Measurements from ENCODE around the gene ALCAM. TPM values are rescaled to one million over a fixed set of nuclear protein-coding genes. Genes with fewer than 3 reads are reported as not detected.

ALCAM gene
- total RNA-seq, 1 donor from 2014 or later: 294 TPM

- FAIRE-seq: peak; percentile 36
- Histone ChIP-seq H3K27me3 (ENCODE audit: control insufficient read depth, insufficient read depth, low read length) (no peaks in the 10 kb centered on the region), H3K4me3 (ENCODE audit: low read depth, low read length) (no peak overlapping the region), H3K36me3 (ENCODE audit: control insufficient read depth, insufficient read depth, low read length) (no peaks in the 10 kb centered on the region)
- TF ChIP-seq CTCF (IDR thresholded peaks at IDR 0.05; ENCODE audit: insufficient read depth, low read length, severe bottlenecking): no peak
- DNase-seq (ENCODE audit: low read depth): no peak
Observed at GRCh38 chr3:105436687-105437086, 70.0 kb downstream of the ALCAM start.

DNA sequence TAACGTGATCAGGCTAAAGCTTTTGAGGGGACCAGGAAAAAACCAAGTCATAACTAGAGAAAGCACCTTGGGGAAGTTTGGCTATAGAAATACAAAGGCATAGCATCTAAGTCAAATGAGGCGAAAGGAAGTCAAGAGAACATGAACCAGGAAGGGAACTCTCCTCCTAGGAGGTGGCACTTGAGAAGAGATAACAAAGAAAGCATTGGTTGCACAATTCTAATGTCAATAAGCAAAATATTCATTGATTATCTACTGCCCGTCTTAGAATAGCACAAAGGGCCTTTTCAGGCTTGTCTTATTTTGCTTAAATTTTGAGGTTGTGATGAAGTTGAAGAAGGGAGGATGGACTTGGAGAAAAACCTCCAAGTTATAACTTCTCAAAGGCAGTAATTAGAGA, 73.4 kb downstream of the ALCAM start:
- FAIRE-seq: no peak

DNA sequence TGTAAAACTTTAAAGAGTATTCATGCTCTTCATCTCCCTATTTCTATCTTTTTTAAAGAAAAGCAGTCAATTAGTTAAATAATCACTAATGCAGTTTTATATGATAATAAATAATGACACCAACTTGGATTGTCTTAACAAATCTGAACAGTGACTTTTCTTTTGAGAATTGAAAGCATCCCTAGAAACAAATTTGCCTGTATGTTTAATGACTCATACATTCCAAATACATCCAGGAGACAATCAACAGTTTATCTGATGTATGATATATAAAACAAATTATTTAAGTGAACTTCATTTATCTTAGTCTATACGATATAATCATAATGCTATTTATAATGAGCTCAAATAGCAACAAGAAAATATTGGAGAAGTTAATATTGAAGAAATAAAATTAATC, 78.0 kb downstream of the ALCAM start:
- Histone ChIP-seq H3K36me3 (ENCODE audit: control insufficient read depth, insufficient read depth, low read length) (no peaks in the 10 kb centered on the region), H3K4me3 (ENCODE audit: low read depth, low read length) (no peak overlapping the region), H3K27me3 (ENCODE audit: control insufficient read depth, insufficient read depth, low read length) (no peaks in the 10 kb centered on the region)
- FAIRE-seq (no peak), DNase-seq (ENCODE audit: low read depth) (peak; percentile 45)
- no peak for TF ChIP-seq CTCF (IDR thresholded peaks at IDR 0.05; ENCODE audit: insufficient read depth, low read length, severe bottlenecking)

More for the DNA sequence above, 73.4 kb downstream of the ALCAM start:
- Histone ChIP-seq H3K4me3 (ENCODE audit: low read depth, low read length) (no peak overlapping the region), H3K36me3 (ENCODE audit: control insufficient read depth, insufficient read depth, low read length) (no peaks in the 10 kb centered on the region), H3K27me3 (ENCODE audit: control insufficient read depth, insufficient read depth, low read length) (no peaks in the 10 kb centered on the region)
- TF ChIP-seq CTCF (IDR thresholded peaks at IDR 0.05; ENCODE audit: insufficient read depth, low read length, severe bottlenecking): no peak
- DNase-seq (ENCODE audit: low read depth): no peak

DNA sequence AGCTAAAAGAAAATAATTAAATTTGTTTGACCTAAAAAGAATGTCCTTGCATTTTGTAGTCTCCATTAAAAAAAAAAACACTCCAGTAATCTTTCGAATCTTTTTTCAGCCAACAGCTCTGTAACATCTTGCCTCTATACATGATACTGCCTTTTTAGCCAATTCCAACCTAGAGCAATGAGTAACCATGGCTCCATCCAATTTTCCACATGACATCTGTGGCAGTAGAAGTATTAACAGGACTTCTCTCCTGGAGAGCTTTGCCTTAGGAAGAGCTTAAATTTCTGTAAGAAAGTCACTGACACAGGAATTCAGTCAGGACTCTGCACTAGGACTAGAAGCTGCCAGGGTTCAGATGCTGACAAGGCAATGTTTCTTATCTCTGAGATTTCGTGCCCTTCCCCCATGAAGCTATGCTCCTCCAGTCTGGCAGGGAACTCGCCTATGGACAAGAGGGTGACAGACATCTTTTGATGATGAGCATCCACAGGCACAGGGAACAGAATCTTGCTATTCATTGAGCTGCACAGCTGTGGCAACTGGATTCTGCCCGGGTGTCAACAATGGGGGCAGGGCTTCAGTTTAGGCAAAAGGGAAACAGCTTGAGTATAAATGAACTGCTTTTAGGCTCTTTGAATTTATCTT, 81.8 kb downstream of the ALCAM start:
- FAIRE-seq (peak; percentile 58), DNase-seq (ENCODE audit: low read depth) (no peak)
- H3K4me3 ChIP-seq (ENCODE audit: low read depth, low read length): no peak overlapping the region
- H3K27me3 ChIP-seq (ENCODE audit: control insufficient read depth, insufficient read depth, low read length): no peaks in the 10 kb centered on the region
- H3K36me3 ChIP-seq (ENCODE audit: control insufficient read depth, insufficient read depth, low read length): no peaks in the 10 kb centered on the region
- no peak for TF ChIP-seq CTCF (IDR thresholded peaks at IDR 0.05; ENCODE audit: insufficient read depth, low read length, severe bottlenecking)

GRCh38 chr3:105449414-105449813, 82.7 kb downstream of the ALCAM start:
- FAIRE-seq: no peak
- no peak for TF ChIP-seq CTCF (IDR thresholded peaks at IDR 0.05; ENCODE audit: insufficient read depth, low read length, severe bottlenecking)
- Histone ChIP-seq H3K27me3 (ENCODE audit: control insufficient read depth, insufficient read depth, low read length) (no peaks in the 10 kb centered on the region), H3K4me3 (ENCODE audit: low read depth, low read length) (no peak overlapping the region), H3K36me3 (ENCODE audit: control insufficient read depth, insufficient read depth, low read length) (no peaks in the 10 kb centered on the region)
- DNase-seq (ENCODE audit: low read depth): no peak

DNA sequence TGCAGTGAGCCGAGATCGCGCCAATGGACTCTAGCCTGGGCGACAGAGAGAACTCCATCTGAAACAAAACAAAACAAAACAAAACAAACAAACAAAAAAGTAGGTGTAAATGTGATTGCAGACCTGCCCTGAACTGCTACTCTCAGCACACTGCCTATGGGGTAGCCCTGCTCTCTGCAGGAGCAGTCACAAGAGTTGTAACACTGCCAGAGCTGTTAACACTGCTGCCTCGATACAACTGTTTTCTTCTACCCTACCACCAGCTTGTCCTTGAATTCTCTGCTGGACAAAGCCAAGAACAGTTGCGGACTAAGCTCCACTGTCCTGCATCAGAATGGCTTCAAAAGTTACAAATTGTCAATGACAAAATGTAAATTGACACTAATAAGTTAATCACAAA, 89.3 kb downstream of the ALCAM start:
- TF ChIP-seq CTCF (IDR thresholded peaks at IDR 0.05; ENCODE audit: insufficient read depth, low read length, severe bottlenecking): no peak

More for the DNA sequence above, 89.3 kb downstream of the ALCAM start:
- no peak overlapping the region for H3K4me3 ChIP-seq (ENCODE audit: low read depth, low read length)
- no peaks in the 10 kb centered on the region for H3K27me3 ChIP-seq (ENCODE audit: control insufficient read depth, insufficient read depth, low read length)
- DNase-seq (ENCODE audit: low read depth) (no peak), FAIRE-seq (no peak)
- peaks cover 2% of the 10 kb centered on the region for H3K36me3 ChIP-seq (ENCODE audit: control insufficient read depth, insufficient read depth, low read length)

Data from bronchial epithelial cell (primary cell).